ENCODE measurements around the gene FSHB. TPM values are rescaled to one million over a fixed set of nuclear protein-coding genes. Genes with fewer than 3 reads are reported as not detected.

FSHB gene
- total RNA-seq, 1 experiment from 2014 or later = not detected

DNA sequence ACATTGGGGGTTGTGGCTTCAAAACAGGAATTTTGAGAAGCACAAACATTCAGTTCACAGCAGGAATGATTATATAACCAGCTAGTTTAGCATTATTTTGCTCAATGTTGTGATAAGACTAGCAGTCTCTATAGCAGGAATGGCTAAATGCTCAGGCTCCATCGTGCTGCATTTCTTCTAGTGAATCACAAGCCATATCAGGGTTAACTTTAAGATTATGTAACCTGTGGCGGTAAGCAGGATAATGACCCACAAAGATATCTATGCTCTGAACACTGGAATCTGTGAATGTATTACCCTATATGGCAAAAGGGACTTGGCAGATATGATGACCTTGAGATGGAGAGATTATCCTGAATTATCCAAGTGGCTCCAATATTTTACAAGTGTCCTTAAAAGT is 14.8 kb downstream of the FSHB start:
- DNase-seq = no peak
- Histone ChIP-seq H3K9me3 (no peaks in the 10 kb centered on the region), H3K36me3 (ENCODE audit: control insufficient read depth, insufficient read depth, low read length) (no peaks in the 10 kb centered on the region), H3K27me3 (replicated peaks; ENCODE audit: control insufficient read depth, insufficient read depth, low read length) (no peaks in the 10 kb centered on the region), H3K4me1 (peaks cover 27% of the 10 kb centered on the region), H3K4me3 (ENCODE audit: low read depth, low read length) (no peak overlapping the region)
- no peaks in the 10 kb centered on the region for H3K27me3 Mint-ChIP-seq (ENCODE audit: insufficient read depth, unreplicated experiment)
- ChIA-PET CTCF (no interaction called here), POLR2A (no interaction called here)
- no peak overlapping the region for H3K27ac Mint-ChIP-seq (ENCODE audit: unreplicated experiment)
- H3K36me3 Mint-ChIP-seq (ENCODE audit: insufficient read depth, unreplicated experiment) = no peaks in the 10 kb centered on the region
- H3K4me1 Mint-ChIP-seq (ENCODE audit: low read depth, unreplicated experiment) = peaks cover 20% of the 10 kb centered on the region
- TF ChIP-seq, protein P1, sequence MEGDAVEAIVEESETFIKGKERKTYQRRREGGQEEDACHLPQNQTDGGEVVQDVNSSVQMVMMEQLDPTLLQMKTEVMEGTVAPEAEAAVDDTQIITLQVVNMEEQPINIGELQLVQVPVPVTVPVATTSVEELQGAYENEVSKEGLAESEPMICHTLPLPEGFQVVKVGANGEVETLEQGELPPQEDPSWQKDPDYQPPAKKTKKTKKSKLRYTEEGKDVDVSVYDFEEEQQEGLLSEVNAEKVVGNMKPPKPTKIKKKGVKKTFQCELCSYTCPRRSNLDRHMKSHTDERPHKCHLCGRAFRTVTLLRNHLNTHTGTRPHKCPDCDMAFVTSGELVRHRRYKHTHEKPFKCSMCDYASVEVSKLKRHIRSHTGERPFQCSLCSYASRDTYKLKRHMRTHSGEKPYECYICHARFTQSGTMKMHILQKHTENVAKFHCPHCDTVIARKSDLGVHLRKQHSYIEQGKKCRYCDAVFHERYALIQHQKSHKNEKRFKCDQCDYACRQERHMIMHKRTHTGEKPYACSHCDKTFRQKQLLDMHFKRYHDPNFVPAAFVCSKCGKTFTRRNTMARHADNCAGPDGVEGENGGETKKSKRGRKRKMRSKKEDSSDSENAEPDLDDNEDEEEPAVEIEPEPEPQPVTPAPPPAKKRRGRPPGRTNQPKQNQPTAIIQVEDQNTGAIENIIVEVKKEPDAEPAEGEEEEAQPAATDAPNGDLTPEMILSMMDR (IDR thresholded peaks at IDR 0.05; ENCODE audit: insufficient read depth in 1 of 2, low read depth in 1 of 2, low read length in 1 of 2, severe bottlenecking in 1 of 2, unreplicated experiment in 1 of 2) = no peak
- BruUV-seq (replicated peaks) = no TSS peak
- H3K4me3 Mint-ChIP-seq (ENCODE audit: unreplicated experiment) = no peak overlapping the region
- H3K9me3 Mint-ChIP-seq (ENCODE audit: unreplicated experiment) = peaks cover 11% of the 10 kb centered on the region
- intact Hi-C loops (cut with micrococcal nuclease; ENCODE audit: unreplicated experiment) = no loop called here

DNA sequence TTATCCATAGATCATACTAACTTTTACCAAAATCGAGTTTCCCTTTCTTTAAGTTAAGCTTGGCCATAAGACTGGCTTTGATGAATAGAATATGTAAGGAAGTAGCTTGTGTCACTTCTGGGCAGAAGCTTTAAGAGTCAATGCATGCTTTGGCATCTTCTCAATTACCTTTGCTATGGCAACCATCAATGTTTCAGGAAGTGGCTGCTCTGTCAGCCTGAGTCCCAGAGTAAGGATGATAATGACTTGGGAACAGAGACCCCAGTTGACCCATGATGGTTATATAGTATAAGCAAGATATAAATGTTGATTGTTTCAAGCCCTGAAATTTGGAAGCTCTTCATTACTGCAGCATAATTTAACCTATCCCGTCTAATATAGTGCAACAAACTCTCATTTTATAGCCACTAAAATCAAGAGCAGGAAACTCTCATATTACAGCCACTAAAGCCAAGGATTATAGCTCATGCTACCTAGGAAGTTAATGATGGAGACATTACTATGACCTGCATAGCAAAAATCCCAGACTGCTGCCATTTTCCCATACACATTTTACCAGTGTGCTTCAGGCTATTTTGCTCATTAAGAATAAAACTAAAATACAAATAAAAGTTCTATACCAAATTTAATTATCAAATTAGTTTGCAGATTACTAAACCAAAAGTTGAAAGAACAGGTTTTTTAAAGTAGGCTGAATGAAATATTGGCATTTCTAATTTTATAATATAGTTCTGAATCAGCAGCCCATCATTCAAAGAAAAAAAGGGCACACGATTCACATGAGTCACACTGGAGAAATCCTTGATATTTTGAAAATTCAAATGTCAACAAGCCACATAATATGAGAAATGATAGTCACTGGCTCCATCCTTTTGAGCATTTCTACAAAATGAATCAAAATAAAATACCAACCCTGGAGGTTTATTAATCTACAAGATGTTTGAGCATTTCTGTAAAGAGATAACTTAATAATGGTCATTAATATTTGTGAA is 23.8 kb downstream of the FSHB start:
- H3K36me3 Mint-ChIP-seq (ENCODE audit: insufficient read depth, unreplicated experiment) = no peaks in the 10 kb centered on the region
- ChIA-PET POLR2A (no interaction called here), CTCF (no interaction called here)
- H3K27ac Mint-ChIP-seq (ENCODE audit: unreplicated experiment) = no peak overlapping the region
- no TSS peak for BruUV-seq (replicated peaks)
- Histone ChIP-seq H3K4me1 (no peaks in the 10 kb centered on the region), H3K36me3 (ENCODE audit: control insufficient read depth, insufficient read depth, low read length) (no peaks in the 10 kb centered on the region), H3K9me3 (no peaks in the 10 kb centered on the region), H3K4me3 (ENCODE audit: low read depth, low read length) (no peak overlapping the region), H3K27me3 (replicated peaks; ENCODE audit: control insufficient read depth, insufficient read depth, low read length) (no peaks in the 10 kb centered on the region)
- peaks cover 2% of the 10 kb centered on the region for H3K27me3 Mint-ChIP-seq (ENCODE audit: insufficient read depth, unreplicated experiment)
- no peak for DNase-seq
- H3K9me3 Mint-ChIP-seq (ENCODE audit: unreplicated experiment) = no peaks in the 10 kb centered on the region
- intact Hi-C loops (cut with micrococcal nuclease; ENCODE audit: unreplicated experiment) = no loop called here
- no peak overlapping the region for H3K4me3 Mint-ChIP-seq (ENCODE audit: unreplicated experiment)
- TF ChIP-seq, protein P1 (IDR thresholded peaks at IDR 0.05; ENCODE audit: insufficient read depth in 1 of 2, low read depth in 1 of 2, low read length in 1 of 2, severe bottlenecking in 1 of 2, unreplicated experiment in 1 of 2) = no peak
- no peaks in the 10 kb centered on the region for H3K4me1 Mint-ChIP-seq (ENCODE audit: low read depth, unreplicated experiment)

DNA sequence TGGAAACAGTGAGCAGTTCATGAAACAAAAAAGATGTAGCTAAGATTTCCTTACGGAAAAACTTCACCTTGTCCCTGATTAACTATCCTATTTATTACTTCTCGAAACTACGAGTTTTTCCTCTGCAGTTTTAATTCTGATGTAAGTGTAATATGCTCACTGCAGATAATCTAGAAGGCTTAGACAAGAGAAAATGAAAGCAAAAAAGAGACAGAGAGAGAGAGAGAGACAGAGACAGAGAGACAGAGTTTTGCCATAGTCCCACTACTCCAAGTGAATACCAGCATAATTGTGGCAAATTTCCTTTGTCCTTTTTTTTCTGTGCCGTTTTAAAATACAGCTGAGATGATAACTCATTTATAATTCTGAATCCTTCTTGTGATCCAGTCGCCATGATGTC is 24.8 kb downstream of the FSHB start:
- TF ChIP-seq, protein P1 (IDR thresholded peaks at IDR 0.05; ENCODE audit: insufficient read depth in 1 of 2, low read depth in 1 of 2, low read length in 1 of 2, severe bottlenecking in 1 of 2, unreplicated experiment in 1 of 2) = no peak
- DNase-seq = no peak
- no peak overlapping the region for H3K27ac Mint-ChIP-seq (ENCODE audit: unreplicated experiment)
- peaks cover 2% of the 10 kb centered on the region for H3K27me3 Mint-ChIP-seq (ENCODE audit: insufficient read depth, unreplicated experiment)
- H3K4me1 ChIP-seq = no peaks in the 10 kb centered on the region
- no peaks in the 10 kb centered on the region for H3K36me3 ChIP-seq (ENCODE audit: control insufficient read depth, insufficient read depth, low read length)
- no peaks in the 10 kb centered on the region for H3K27me3 ChIP-seq (replicated peaks; ENCODE audit: control insufficient read depth, insufficient read depth, low read length)
- no peaks in the 10 kb centered on the region for H3K4me1 Mint-ChIP-seq (ENCODE audit: low read depth, unreplicated experiment)
- H3K9me3 Mint-ChIP-seq (ENCODE audit: unreplicated experiment) = no peaks in the 10 kb centered on the region
- intact Hi-C loops (cut with micrococcal nuclease; ENCODE audit: unreplicated experiment) = no loop called here
- no peak overlapping the region for H3K4me3 ChIP-seq (ENCODE audit: low read depth, low read length)
- no TSS peak for BruUV-seq (replicated peaks)
- H3K9me3 ChIP-seq = no peaks in the 10 kb centered on the region
- H3K36me3 Mint-ChIP-seq (ENCODE audit: insufficient read depth, unreplicated experiment) = no peaks in the 10 kb centered on the region
- ChIA-PET POLR2A (no interaction called here), CTCF (no interaction called here)
- no peak overlapping the region for H3K4me3 Mint-ChIP-seq (ENCODE audit: unreplicated experiment)

Measured in Caco-2 (cell line).